ENCODE data around the gene RPTOR.
"Not testable (repeated sequence)": the region's sequence is repeated elsewhere in the genome, so short reads cannot be mapped to it uniquely, and the experiment has no call there.

Gene RPTOR, protein sequence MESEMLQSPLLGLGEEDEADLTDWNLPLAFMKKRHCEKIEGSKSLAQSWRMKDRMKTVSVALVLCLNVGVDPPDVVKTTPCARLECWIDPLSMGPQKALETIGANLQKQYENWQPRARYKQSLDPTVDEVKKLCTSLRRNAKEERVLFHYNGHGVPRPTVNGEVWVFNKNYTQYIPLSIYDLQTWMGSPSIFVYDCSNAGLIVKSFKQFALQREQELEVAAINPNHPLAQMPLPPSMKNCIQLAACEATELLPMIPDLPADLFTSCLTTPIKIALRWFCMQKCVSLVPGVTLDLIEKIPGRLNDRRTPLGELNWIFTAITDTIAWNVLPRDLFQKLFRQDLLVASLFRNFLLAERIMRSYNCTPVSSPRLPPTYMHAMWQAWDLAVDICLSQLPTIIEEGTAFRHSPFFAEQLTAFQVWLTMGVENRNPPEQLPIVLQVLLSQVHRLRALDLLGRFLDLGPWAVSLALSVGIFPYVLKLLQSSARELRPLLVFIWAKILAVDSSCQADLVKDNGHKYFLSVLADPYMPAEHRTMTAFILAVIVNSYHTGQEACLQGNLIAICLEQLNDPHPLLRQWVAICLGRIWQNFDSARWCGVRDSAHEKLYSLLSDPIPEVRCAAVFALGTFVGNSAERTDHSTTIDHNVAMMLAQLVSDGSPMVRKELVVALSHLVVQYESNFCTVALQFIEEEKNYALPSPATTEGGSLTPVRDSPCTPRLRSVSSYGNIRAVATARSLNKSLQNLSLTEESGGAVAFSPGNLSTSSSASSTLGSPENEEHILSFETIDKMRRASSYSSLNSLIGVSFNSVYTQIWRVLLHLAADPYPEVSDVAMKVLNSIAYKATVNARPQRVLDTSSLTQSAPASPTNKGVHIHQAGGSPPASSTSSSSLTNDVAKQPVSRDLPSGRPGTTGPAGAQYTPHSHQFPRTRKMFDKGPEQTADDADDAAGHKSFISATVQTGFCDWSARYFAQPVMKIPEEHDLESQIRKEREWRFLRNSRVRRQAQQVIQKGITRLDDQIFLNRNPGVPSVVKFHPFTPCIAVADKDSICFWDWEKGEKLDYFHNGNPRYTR (N-terminal part only)

DNA sequence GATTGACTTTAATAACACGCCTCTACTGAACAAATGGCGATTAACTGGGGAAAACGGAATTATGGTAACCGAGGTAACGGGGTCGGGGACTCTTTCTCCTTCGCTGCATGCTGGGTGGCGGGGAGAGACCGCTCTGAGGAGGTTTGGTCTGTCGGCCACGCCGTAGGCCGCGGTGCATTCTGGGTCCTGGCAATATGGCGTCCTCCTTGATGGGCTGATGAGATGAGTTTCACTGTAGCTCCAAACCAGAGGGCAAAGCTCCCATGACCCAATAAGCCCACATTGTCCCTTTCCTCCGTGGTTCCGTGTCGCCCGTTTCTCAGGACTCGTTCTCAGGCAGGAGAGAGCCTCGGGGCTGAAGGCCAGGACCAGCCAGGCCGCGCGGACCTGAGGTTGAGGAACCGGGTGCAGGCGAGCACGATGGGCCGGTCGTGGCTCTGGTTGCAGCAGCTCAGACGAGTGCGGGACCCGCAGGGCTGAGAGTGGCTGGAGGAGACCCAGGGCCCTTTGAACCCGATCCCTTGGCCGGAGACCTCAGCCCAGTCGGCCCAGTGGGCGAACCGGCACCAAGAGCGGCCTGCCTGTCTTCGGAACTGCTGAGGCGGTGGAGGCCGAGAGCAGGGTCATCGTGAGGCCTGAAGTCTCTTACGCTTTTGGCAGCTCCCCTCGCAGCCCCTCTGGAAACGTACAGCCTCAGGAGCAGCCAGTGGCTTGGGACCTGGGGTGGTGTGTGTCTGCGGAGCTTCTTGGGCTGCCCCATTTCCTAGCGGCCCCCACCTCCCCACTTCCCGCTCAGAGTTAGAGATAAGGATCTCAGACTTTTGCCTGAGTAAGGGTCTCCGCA, at the start of gene RPTOR:
Gene RPTOR, plus strand, starts transcription at position 184 of the 844 bp plus-strand sequence. CDS start 792 bp downstream, outside the sequence.
- DNase-seq = peak; percentile 86 to 91

DNA sequence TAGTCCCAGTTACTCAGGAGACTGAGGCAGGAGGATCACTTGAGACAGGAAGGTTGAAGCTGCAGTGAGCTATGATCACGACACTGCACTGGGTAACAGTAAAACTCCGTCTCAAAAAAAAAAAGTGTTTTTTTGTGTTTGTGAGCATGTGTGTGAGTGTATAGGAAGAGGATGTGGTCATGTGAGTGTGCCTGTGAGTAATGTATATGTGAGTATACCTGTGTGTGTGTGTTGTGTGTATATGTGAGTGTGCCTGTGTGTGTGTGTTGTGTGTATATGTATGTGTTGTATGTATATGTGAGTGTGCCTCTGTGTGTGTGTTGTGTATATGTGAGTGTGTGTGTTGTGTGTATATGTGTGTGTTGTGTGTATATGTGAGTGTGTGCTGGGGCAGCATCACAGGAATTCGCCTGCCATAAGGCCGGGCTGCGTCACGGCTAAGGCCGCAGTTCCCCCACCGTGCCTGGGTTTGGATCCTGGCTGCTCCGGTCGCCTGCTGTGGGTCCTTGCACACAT, 46.9 kb upstream of the RPTOR start:
- no peak for DNase-seq

DNA sequence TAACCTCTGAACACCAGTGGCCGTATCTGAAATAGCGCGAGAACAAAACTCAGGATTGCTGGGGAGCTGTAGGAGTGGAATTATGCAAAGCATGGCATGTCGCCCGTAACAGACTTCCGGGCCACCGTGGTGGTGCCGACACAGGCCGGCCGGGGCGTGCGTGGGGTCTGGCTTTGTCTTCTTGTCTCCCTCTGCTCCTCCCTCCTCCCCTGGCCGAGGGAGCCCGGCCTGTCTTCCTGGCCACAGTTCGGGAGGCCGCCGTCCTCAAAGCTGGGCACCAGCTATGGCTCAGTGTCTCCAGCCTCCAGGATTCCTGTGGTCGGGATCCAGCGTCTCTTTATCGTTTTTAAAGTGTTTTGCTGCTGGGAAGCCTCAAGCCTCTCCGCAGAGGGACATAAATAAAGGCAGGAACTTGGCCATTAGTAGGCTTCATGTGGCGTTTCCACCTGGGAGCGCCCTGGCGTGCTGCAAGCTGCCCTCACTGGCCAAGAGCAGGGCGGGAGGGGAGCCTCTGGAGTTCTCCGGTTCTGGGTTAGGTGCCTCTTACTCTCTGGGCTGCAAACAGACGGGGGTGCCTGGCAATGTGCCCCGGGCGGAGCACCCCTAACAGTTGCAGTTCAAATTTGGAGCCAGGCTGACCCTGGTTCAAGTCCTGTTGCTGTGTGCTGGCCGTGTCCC, 46.3 kb upstream of the RPTOR start:
- no peak for DNase-seq

DNA sequence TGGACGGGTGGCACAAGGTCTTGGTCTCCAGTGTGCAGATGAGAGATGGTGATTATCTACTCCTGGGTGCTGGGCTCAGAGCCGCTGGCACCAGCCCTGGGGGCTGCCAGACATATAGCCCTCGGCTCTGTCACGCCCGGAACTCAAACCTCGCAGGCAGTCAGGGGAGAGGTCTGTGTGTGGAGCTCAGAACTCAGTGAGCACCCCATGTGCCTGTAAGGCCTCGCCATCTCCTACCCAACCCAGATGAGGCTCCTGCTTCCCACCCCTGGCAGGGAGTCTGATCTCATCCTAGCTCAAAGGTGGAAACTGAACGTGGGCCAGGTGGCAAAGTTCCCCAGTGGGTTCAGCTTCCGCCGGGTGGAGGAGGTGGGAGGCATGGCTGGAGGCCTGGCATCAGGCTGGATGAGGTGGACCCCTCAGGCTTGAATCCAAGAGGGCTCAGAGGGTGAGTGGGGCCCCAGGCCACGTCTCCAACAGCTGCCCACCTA, 45.7 kb upstream of the RPTOR start:
- no peak for DNase-seq

DNA sequence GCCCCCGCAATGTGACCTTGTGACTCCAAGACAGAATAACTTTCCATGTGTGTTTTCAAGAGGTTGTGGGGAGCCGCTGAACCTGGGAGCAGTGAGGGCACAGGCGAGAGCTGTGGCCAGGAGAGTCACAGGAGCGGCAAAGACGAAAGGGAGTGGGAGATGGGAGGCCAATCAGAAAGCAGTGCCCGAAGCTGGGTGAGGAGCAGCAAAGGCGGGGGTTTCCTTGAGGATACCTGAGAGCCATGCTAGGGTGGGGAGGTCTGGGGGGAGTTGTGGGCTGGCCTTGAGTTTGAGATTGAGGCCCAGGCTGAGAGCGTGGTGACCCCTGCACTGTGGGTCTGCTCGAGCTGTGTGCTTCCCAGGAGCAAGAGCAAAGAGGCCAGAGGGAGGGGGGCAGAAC, 45.1 kb upstream of the RPTOR start:
- no peak for DNase-seq

DNA sequence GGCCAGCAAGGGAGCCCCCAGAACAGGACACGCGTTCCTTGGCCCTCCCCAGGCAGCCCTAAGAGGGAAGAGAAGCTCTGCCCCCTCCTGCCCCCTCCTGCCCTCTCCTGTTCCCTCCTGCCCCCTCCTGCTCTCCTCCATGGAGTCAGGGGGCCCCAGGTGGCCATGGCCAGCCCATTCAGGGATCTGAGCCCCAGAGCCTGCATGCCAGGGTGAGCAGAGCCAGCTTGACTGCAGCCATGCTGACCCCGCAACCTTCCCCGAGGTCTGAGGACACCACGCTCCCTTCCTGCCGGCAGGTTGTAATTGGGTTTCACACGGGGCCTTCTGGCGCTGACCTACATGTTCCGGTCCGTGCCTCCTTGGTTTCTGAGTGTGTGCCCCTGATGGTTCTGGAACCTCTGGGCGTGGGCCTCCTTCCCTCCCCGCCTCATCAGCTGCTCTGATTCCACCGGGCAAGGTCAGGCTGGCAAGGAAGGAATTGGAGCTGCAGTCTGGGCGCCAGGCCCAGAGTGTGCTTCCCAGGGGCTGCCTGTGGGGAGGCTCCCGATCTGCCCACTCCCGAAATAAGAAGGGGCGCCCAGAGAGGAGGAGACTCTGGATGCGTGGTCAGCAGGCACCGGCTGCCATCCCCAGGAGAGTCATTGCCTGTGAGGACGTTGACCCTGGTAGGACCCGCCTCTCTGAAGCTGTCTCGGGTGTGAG, 44.5 kb upstream of the RPTOR start:
- DNase-seq = no peak

DNA sequence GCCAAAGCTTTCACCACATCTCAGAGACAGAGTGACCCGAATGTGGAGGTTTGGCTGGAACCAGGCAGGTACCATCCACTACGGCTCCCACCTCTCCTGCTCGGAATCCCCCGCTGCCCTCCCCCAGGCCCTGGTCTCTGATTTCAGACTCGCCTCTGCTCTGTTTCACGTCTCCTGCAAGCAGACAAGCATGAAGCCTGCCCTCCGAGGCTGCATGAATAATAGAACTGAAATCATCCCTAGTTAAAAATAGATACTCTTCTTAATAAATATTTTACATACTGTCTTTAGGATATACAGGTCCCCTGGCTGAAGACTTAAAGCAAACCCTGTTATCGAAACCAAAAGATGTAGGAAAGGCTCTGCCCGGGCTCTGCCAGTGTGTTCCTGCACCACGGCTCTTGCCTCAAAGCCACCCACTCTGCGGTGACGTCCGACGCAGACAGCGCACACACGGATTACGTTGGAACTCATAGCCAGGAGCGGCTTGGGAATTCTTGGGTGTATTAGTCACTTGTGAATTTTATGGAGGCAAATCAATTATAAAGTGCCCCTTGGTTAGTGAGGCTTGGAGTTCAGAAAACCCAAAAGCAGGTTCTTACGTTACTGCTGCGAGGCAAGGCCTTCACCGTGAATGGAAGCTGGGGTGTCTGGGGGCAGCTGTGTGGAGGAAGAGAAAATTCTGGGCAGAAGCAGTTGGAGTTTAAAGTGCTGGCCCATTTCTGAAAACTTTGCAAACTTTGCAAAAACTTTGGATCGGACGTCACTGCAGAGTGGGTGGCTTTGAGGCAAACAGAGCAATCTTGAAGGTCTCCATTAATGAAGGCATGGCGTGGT, 42.7 kb upstream of the RPTOR start:
- no peak for DNase-seq

DNA sequence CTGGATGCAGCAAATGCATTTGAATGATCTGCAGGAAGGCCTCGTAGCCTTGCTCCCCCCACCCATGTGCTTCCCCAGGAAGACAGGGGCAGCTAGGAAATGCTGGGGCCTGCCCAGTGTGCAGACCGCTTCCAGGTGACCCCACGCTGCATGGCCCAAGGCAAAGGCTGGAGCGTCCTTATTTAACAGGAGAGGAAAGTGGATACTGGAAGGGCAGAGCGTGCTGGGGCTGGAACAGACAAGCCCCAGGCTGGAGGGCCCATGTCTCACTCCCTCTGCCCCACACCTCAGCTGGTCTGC, 42.1 kb upstream of the RPTOR start:
- no peak for DNase-seq

DNA sequence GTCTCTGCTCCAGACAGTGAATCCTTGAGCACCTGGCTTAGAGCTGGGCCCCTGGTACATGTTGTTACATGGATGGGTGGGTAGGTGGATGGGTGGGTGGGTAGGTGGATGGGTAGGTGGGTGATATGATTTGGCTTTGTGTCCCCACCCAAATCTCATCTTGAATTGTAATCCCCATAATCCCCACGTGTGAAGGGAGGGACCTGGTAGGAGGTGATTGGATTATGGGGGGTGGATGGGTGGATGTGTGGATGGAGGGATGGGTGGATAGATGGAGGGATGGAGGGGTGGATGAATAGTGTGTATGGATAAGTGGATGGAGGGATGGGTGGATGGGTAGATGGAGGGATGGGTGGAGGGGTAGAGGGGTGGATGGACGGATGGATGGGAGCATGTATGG, 41.6 kb upstream of the RPTOR start:
- no peak for DNase-seq

DNA sequence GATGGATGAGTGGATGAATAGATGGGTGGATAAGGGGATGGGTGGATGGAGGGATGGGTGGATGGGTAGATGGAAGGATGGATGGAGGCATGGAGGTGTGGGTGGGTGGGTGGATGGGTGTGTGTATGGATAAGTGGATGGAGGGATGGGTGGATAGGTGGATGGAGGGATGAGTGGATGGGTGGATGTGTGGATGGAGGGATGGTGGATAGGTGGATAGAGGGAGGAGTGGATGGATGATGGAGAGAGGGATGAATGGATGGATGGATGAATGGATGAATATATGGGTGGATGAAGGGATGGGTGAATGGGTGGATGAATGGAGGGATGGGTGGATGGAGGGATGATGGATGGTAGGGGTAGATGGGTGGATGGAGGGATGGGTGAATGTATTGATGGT, 40.7 kb upstream of the RPTOR start:
- no peak for DNase-seq

DNA sequence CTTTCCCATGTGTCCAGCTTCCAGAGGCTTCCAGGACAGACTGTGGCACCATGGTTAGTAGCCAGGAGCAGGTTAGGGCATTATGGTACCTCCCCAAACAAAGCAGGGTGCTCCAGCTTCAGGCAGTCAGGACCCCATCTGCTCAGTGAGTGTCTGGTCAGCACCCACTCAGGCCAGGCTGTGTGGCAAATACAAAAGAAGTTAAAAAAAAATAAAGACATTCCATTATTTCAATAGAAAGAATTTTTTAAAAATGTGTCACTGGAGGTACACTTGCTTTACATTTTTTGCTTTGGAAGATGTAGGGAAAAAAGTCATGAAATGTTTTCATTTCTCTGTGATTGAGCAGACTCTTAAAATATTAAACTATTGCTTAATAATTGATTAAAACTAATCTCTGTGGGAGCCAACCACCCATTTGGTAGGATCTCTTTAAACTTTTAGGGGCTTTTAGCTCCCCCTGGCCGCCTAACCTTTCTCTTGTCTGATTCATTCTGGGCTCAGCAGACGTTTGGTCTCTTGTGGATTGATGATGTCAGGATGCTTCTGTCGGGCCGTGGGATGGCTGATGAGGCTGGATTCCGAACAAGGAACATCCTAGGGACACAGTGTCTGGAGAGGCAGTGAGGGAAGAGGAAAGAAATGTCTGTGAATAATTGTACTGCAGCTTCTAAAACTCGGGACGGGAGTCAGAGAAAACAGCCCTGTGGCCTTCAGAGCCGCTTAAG, 39.8 kb upstream of the RPTOR start:
- DNase-seq = no peak

DNA sequence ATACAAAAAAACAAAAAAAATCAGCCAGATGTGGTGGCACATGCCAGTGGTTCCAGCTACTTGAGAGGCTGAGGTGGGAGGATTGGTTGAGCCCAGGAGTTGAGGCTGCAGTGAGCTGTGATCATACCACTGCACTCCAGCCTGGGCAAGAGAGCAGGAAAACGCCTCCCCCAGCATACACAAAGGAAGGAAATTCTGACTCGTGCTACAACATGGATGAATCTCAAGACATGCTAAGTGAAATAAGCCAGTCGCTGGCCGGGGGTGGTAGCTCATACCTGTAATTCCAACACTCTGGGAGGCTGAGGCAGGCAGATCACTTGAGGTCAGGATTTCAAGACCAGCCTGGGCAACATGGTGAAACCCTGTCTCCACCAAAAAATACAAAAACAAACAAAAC, 37.5 kb upstream of the RPTOR start:
- not testable (repeated sequence) for DNase-seq

DNA sequence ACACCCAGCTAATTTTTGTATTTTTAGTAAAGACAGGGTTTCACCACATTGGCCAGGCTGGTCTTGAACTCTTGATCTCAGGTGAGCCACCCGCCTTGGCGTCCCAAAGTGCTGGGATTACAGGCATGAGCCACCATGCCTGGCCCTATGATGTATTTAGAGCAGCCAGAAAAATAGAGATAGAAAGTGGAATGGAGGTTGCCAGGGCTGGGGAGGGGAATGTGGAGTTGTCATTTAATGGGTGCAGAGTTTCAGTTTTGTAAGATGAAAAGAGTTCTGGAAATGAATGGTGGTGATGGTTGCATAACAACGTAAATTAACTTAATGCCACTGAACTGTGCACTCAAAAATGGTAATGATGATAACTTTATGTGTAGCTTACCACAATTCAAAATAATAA, 36.7 kb upstream of the RPTOR start:
- no peak for DNase-seq

DNA sequence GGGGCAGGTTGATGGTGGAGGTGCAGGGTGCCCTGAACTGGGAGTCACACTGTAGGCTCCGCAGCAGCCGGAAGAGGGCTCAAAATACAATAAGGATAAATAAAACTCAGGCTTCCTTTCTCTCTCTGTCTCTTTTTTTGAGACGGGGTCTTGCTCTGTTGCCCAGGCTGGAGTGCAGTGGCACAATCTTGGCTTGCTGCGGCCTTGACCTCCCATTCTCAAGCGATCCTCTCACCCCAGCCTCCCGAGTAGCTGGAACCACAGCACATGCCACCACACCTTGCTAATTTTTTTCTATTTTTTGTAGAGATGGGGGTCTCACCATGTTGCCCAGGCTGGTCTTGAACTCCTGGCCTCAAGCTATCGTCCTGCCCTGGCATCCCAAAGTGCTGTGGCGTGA, 35.3 kb upstream of the RPTOR start:
- DNase-seq = no peak

DNA sequence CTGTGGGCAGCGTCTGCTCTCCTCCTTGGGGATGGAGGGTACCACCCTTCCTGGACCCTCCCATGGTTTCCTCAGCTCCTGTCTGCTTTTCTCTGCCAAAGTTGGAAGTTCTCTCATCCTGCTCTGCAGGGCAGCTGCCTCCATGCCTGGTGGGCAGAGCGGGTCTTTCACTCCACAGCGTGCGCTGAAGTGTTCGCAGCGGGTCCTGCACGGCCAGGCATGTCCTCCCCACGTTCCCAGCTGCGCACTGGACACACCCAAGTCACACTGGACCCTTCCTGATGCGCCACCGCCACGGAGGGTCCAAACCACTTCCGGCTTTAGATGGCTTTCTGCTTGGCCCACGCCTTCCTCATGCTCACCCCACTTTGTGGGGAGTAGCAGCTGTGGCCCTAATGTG, 34.5 kb upstream of the RPTOR start:
- no peak for DNase-seq

DNA sequence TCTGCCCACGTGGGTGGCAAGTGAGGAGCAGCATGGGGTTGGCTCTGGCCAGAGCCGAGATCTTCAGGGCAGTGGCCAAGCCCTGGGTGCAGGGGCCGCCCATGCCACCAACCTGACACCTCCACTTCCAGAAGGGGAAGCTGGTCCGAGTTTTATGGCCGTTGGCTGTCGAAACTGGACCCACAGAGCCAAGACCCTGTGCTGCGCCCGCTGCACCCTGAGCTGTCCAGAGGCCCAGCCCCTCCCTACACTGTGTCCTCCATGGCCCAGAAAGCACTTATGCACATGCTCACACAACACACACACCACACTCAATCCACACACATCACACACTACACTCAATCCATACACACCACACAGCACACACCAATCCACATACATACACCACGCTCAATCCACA, 33.9 kb upstream of the RPTOR start:
- DNase-seq = no peak

DNA sequence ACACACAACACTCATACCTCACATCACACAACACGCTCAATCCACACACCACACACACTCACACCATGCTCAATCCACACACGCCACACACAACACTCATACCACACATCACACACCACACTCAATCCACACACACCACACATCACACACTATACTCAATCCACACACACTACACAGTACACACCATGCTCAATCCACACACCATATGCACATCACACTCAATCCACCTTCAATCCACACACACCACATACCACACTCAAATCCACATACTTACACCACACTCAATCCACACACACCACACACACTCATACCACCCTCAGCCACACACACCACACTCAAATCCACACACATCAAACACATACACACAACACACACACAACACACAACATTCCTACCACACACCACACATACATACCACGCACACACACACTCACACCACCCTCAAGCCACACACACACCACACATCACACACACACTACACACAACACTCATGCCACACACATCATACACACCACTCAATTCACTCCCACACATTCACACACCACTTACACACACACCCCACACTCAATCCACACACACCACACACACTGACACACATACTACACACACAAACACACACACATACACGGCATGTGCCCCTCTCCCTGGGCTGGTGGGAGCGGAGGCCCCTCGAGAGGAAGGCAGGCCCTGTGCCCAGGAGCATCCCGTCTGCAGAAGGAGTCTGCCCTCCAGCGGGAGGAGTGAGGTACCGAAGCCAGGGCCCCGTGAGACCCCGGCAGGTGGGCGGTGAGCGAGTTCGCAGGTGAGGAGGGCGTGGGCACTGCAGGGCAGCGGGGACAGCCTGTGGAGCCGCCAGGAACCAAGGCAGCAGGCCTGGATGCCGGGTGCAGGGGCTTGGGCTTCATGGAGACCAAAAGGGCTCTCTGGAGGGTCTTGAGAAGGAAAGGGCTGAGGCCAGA, 33.1 kb upstream of the RPTOR start:
- no peak for DNase-seq

DNA sequence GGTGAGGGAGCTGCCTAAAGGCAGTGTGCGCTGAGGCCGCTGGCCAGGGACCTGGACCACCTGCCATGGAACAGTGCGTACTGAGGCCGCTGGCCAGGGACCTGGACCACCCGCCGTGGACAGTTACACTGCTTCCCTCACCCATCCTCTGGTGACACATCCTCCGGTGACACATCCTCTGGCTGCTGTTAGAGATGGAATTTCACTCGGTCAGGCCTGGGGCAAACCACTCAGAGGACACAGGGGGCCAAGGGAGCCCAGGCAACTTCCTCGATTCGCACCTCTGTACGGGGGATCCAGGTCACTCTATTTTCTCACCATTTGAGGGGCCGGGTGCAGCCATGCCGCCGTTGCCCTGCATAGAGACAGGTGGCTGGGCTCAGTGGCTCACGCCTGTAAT, 32.4 kb upstream of the RPTOR start:
- no peak for DNase-seq

Measured in CD4-positive, alpha-beta T cell treated with Interferon alpha-2 for 1 hour (primary cell).